HL-60 (cell line): ENCODE results near the gene MALT1.

Experiments
- DNase-seq, 2 experiments: peaks; one replicate each; pipeline ENCODE4 v3.0.0-alpha.2; 2010 to 2020; ENCODE audit warnings: low read depth in 1 of 2, low spot score in 1 of 2
- H3K27ac ChIP-seq: fragments of 250-450 bp; sonication (Bioruptor Pico); replicated peaks from 2 replicates; pipeline ENCODE4 v1.5.1; 2020; ENCODE audit warnings: mild to moderate bottlenecking, moderate library complexity
- H3K27me3 ChIP-seq: fragments of 250-450 bp; sonication (Bioruptor Pico); 2 replicates; pipeline ENCODE4 v1.5.1; 2021; ENCODE audit warnings: mild to moderate bottlenecking, moderate library complexity; ENCODE audit not compliant: insufficient read depth, poor library complexity, severe bottlenecking
- H3K4me3 ChIP-seq: replicated peaks from 2 replicates; pipeline ENCODE4 v1.5.1; 2011; ENCODE audit warnings: mild to moderate bottlenecking, control low read depth, low read length; ENCODE audit not compliant: insufficient read depth
- GABPA ChIP-seq: IDR thresholded peaks from 2 replicates; pipeline ENCODE4 v1.6.1; 2012; ENCODE audit warnings: low read depth
- POLR2AphosphoS5 ChIP-seq: IDR thresholded peaks from 2 replicates; pipeline ENCODE4 v1.6.1; 2012; ENCODE audit warnings: low read depth
- SPI1 ChIP-seq: IDR thresholded peaks from 2 replicates; pipeline ENCODE4 v1.6.1; 2012; ENCODE audit warnings: low read depth, mild to moderate bottlenecking, borderline replicate concordance
- TF ChIP-seq, protein P1 (sequence below): IDR thresholded peaks from one replicate; pipeline ENCODE4 v1.5.1; 2011; ENCODE audit warnings: low read length, control low read depth, inconsistent platforms; ENCODE audit not compliant: insufficient read depth
- TF ChIP-seq, protein P2 (sequence below): IDR thresholded peaks from 2 replicates; pipeline ENCODE4 v1.6.1; 2012; ENCODE audit warnings: low read depth; ENCODE audit not compliant: insufficient replicate concordance

Gene MALT1

DNA sequence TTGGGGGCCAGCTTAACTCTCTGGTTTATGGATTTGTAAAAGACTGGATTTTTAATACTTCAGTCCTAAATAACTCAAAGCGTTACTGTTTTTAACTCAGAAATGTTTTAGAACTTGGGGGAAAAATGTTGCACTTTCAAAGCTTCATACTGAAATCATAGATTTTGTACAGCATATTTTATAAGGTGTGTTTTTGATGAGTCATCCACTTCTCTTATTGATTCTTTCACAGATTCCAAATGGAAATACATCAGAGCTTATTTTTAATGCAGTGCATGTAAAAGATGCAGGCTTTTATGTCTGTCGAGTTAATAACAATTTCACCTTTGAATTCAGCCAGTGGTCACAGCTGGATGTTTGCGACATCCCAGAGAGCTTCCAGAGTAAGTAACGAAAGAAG is 28.9 kb downstream of the MALT1 start:
- H3K27me3 ChIP-seq: no peaks in the 10 kb centered on the region
- DNase-seq: no peak
- TF ChIP-seq, protein P1, sequence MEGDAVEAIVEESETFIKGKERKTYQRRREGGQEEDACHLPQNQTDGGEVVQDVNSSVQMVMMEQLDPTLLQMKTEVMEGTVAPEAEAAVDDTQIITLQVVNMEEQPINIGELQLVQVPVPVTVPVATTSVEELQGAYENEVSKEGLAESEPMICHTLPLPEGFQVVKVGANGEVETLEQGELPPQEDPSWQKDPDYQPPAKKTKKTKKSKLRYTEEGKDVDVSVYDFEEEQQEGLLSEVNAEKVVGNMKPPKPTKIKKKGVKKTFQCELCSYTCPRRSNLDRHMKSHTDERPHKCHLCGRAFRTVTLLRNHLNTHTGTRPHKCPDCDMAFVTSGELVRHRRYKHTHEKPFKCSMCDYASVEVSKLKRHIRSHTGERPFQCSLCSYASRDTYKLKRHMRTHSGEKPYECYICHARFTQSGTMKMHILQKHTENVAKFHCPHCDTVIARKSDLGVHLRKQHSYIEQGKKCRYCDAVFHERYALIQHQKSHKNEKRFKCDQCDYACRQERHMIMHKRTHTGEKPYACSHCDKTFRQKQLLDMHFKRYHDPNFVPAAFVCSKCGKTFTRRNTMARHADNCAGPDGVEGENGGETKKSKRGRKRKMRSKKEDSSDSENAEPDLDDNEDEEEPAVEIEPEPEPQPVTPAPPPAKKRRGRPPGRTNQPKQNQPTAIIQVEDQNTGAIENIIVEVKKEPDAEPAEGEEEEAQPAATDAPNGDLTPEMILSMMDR: no peak
- TF ChIP-seq GABPA (no peak), POLR2AphosphoS5 (no peak), SPI1 (no peak)
- TF ChIP-seq, protein P2, sequence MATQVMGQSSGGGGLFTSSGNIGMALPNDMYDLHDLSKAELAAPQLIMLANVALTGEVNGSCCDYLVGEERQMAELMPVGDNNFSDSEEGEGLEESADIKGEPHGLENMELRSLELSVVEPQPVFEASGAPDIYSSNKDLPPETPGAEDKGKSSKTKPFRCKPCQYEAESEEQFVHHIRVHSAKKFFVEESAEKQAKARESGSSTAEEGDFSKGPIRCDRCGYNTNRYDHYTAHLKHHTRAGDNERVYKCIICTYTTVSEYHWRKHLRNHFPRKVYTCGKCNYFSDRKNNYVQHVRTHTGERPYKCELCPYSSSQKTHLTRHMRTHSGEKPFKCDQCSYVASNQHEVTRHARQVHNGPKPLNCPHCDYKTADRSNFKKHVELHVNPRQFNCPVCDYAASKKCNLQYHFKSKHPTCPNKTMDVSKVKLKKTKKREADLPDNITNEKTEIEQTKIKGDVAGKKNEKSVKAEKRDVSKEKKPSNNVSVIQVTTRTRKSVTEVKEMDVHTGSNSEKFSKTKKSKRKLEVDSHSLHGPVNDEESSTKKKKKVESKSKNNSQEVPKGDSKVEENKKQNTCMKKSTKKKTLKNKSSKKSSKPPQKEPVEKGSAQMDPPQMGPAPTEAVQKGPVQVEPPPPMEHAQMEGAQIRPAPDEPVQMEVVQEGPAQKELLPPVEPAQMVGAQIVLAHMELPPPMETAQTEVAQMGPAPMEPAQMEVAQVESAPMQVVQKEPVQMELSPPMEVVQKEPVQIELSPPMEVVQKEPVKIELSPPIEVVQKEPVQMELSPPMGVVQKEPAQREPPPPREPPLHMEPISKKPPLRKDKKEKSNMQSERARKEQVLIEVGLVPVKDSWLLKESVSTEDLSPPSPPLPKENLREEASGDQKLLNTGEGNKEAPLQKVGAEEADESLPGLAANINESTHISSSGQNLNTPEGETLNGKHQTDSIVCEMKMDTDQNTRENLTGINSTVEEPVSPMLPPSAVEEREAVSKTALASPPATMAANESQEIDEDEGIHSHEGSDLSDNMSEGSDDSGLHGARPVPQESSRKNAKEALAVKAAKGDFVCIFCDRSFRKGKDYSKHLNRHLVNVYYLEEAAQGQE: no peak
- no peak overlapping the region for H3K27ac ChIP-seq
- H3K4me3 ChIP-seq: no peak overlapping the region

DNA sequence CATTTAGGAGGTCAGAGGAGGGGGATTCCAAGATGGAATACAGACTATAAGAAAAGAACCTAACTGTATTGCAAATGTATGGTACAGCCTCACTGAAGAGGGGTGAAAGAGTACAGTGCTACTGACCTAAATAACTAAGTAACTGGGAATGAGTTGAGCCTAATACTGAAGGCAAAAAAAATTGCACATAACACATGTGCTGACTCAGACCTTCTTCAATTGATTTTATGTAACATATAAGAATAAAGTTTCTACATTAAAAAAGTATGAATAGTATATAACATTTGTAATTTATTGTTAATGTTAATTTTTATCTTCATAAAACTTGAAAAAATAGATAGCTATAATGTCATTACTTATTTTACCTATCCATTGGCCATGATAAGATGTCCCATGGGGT is 41.7 kb downstream of the MALT1 start:
- TF ChIP-seq, protein P1: no peak
- TF ChIP-seq SPI1 (no peak), GABPA (no peak), POLR2AphosphoS5 (no peak)
- TF ChIP-seq, protein P2: no peak
- no peak for DNase-seq
- no peaks in the 10 kb centered on the region for H3K27me3 ChIP-seq
- no peak overlapping the region for H3K4me3 ChIP-seq
- H3K27ac ChIP-seq: no peak overlapping the region

DNA sequence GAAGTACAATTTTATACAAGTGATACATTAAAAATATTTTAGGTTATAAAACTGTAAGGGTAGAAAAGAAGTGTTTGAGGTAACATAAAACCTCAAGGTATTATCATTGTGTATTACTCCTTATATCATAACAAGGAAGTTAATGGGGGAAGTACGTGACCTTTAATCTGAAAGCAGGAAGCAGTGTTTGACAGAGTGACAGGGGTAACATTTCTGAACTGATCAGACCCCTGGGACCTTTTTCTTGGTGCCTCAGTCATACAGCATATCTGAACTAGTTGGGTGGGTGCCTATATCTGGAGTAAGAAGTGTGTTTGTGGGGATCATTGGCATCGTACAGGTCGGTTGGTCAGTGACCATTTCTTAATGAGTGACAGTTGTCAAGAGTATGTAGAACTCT is 43.0 kb downstream of the MALT1 start:
- peak in 1 of 2 experiments; percentile 28 for DNase-seq
- H3K27ac ChIP-seq: no peak overlapping the region
- H3K27me3 ChIP-seq: no peaks in the 10 kb centered on the region
- no peak overlapping the region for H3K4me3 ChIP-seq
- TF ChIP-seq GABPA (no peak), SPI1 (no peak), POLR2AphosphoS5 (no peak)
- TF ChIP-seq, protein P1: no peak
- TF ChIP-seq, protein P2: no peak
